Keratinocyte (primary cell): ENCODE data around the gene GLDC. TPM values are rescaled to one million over a fixed set of nuclear protein-coding genes. Genes with fewer than 3 reads are reported as not detected.

ENCODE experiments used
- DNase-seq: peaks from one replicate; pipeline ENCODE4 v3.0.0-alpha.2; 2011; ENCODE audit warnings: low read depth, missing footprints, low spot score
- FAIRE-seq: peaks from 2 replicates; lab custom pipeline; 2011; peaks lifted over from hg19 to GRCh38; lab: Jason Lieb, UNC
- H2AFZ ChIP-seq: 2 replicates; pipeline ENCODE4 v1.6.0; 2012; ENCODE audit warnings: low read length, control low read depth, inconsistent platforms; ENCODE audit not compliant: control insufficient read depth
- H3K27ac ChIP-seq: 2 replicates; pipeline ENCODE4 v1.5.1; 2011; ENCODE audit warnings: low read length; ENCODE audit not compliant: control insufficient read depth, insufficient read depth
- H3K27me3 ChIP-seq: 3 replicates; pipeline ENCODE4 v1.6.0; 2011; ENCODE audit warnings: low read length; ENCODE audit not compliant: control insufficient read depth, insufficient read depth; ENCODE audit errors: extremely low read depth
- H3K36me3 ChIP-seq, 2 experiments: 2 replicates in 1 of 2; 3 replicates in 1 of 2; pipeline ENCODE4 v1.5.1; 2011; ENCODE audit warnings: low read length in 2 of 2, mild to moderate bottlenecking in 1 of 2; ENCODE audit not compliant: control insufficient read depth in 2 of 2, insufficient read depth in 2 of 2; ENCODE audit errors: extremely low read depth in 1 of 2
- H3K4me1 ChIP-seq: 3 replicates; pipeline ENCODE4 v1.5.1; 2011; ENCODE audit warnings: low read length; ENCODE audit not compliant: control insufficient read depth, insufficient read depth; ENCODE audit errors: extremely low read depth
- H3K4me2 ChIP-seq: 3 replicates; pipeline ENCODE4 v1.6.0; 2011; ENCODE audit warnings: low read depth, low read length; ENCODE audit not compliant: control insufficient read depth, insufficient read depth; ENCODE audit errors: extremely low read depth
- H3K4me3 ChIP-seq, 3 experiments: fragments of 200-600 bp in 1 of 3; sonication (generic) in 1 of 3; 2 replicates in 2 of 3; 3 replicates in 1 of 3; pipeline ENCODE4 v1.5.1; 2011 to 2016; ENCODE audit warnings: low read length in 3 of 3, mild to moderate bottlenecking in 3 of 3, control low read depth in 2 of 3, inconsistent platforms in 1 of 3, low read depth in 1 of 3, mixed read lengths in 1 of 3, mixed run types in 1 of 3, moderate library complexity in 1 of 3; ENCODE audit not compliant: control insufficient read depth in 2 of 3, insufficient read depth in 2 of 3; ENCODE audit errors: extremely low read depth in 1 of 3
- H3K79me2 ChIP-seq: 2 replicates; pipeline ENCODE4 v1.6.0; 2012; ENCODE audit warnings: low read length; ENCODE audit not compliant: control insufficient read depth, insufficient read depth
- H3K9ac ChIP-seq: 3 replicates; pipeline ENCODE4 v1.6.0; 2011; ENCODE audit warnings: low read length; ENCODE audit not compliant: control insufficient read depth, insufficient read depth; ENCODE audit errors: extremely low read depth
- H3K9me1 ChIP-seq: 3 replicates; pipeline ENCODE4 v1.6.0; 2011; ENCODE audit warnings: low read length; ENCODE audit not compliant: control insufficient read depth, insufficient read depth; ENCODE audit errors: extremely low read depth
- H3K9me3 ChIP-seq: 2 replicates; pipeline ENCODE4 v1.5.1; 2012; ENCODE audit warnings: low read depth, low read length; ENCODE audit not compliant: control insufficient read depth
- H4K20me1 ChIP-seq: 3 replicates; pipeline ENCODE4 v1.6.0; 2011; ENCODE audit warnings: low read length; ENCODE audit not compliant: control insufficient read depth, insufficient read depth; ENCODE audit errors: extremely low read depth
- CTCF ChIP-seq, 3 experiments: IDR thresholded peaks in 1 of 3; conservative IDR thresholded peaks in 1 of 3; optimal IDR thresholded peaks in 1 of 3; 2 replicates in 2 of 3; 3 replicates in 1 of 3; pipeline versions ENCODE3 to v1.5.1; 2011; ENCODE audit warnings: low read length in 3 of 3, mild to moderate bottlenecking in 3 of 3, moderate library complexity in 2 of 3, control low read depth in 1 of 3, inconsistent platforms in 1 of 3; ENCODE audit not compliant: insufficient read depth in 2 of 3; ENCODE audit errors: extremely low read depth in 1 of 3
- EZH2 ChIP-seq: IDR thresholded peaks from one replicate; pipeline ENCODE4 v1.6.1; 2012; ENCODE audit warnings: inconsistent platforms, mild to moderate bottlenecking, low read length, moderate library complexity
- dilution Hi-C: fragments of 300-500 bp; cut with MboI; formaldehyde crosslinking; loops from one replicate; pipeline ENCODE4 v1.7.0; 2020; ENCODE audit warnings: low sequenced_read_pairs; ENCODE audit not compliant: extremely low pct_ligation_motif_present
- polyA plus RNA-seq, 5 experiments: library from polyadenylated mRNA; depleted of rRNA in 3 of 5; stranded (reverse) in 3 of 5; stranded (forward) in 1 of 5; unstranded in 1 of 5; fragments of >200 nt; gene quantifications; 1 replicate in 1 of 5; 2 replicates in 3 of 5; 3 replicates in 1 of 5; pipeline versions ENCODE4 v1.2.1 to v1.2.3, GENCODE V29; 2011 to 2012; ENCODE audit warnings: missing spikeins in 2 of 5, low read depth in 1 of 5, low replicate concordance in 1 of 5

GLDC gene
- polyA plus RNA-seq, 1 donor (not counting 4 experiments of a cell fraction or from before 2014, with no cell fraction given) = 0.69 TPM

- TF ChIP-seq EZH2 (no peak), CTCF (optimal IDR thresholded peaks at IDR 0.05 in 1 of 3, IDR thresholded peaks at IDR 0.05 in 1 of 3, conservative IDR thresholded peaks at IDR 0.05 in 1 of 3; ENCODE audit: extremely low read depth in 1 of 3, insufficient read depth in 2 of 3, low read length in 3 of 3) (no peak)
- Histone ChIP-seq H3K4me3 (no peak overlapping the region), H3K4me2 (no peak overlapping the region), H3K4me1 (no peaks in the 10 kb centered on the region), H3K36me3 (no peaks in the 10 kb centered on the region), H3K27me3 (no peaks in the 10 kb centered on the region), H2AFZ (no peak overlapping the region), H3K9ac (no peak overlapping the region), H3K27ac (no peak overlapping the region), H3K9me3 (no peaks in the 10 kb centered on the region), H3K79me2 (no peaks in the 10 kb centered on the region), H3K9me1 (no peaks in the 10 kb centered on the region), H4K20me1 (no peaks in the 10 kb centered on the region)
- DNase-seq (no peak), FAIRE-seq (no peak)
- dilution Hi-C loops = no loop called here
Measured at GRCh38 chr9:6664204-6664680, 18.7 kb upstream of the GLDC start.

- no peaks in the 10 kb centered on the region for H3K9me3 ChIP-seq
- no peak overlapping the region for H3K4me2 ChIP-seq
- H3K27ac ChIP-seq = no peak overlapping the region
- no peaks in the 10 kb centered on the region for H4K20me1 ChIP-seq
- no peak for FAIRE-seq
- no peaks in the 10 kb centered on the region for H3K27me3 ChIP-seq
- H3K4me1 ChIP-seq = no peaks in the 10 kb centered on the region
- no peak overlapping the region for H3K4me3 ChIP-seq
- H3K9me1 ChIP-seq = no peaks in the 10 kb centered on the region
- no peaks in the 10 kb centered on the region for H3K36me3 ChIP-seq
- no peak overlapping the region for H2AFZ ChIP-seq
- no peaks in the 10 kb centered on the region for H3K79me2 ChIP-seq
- no peak overlapping the region for H3K9ac ChIP-seq
- dilution Hi-C loops = no loop called here
- DNase-seq = no peak
- TF ChIP-seq EZH2 (no peak), CTCF (optimal IDR thresholded peaks at IDR 0.05 in 1 of 3, IDR thresholded peaks at IDR 0.05 in 1 of 3, conservative IDR thresholded peaks at IDR 0.05 in 1 of 3; ENCODE audit: extremely low read depth in 1 of 3, insufficient read depth in 2 of 3, low read length in 3 of 3) (no peak)
Measured at GRCh38 chr9:6660512-6660911, 15.0 kb upstream of the GLDC start.
